Kidney (tissue), 14 donors: ENCODE data around the gene FBXO15. TPM values are rescaled to one million over a fixed set of nuclear protein-coding genes. Genes with fewer than 3 reads are reported as not detected.

Source experiments
- DNase-seq, 5 donors: peaks; one replicate each; pipeline ENCODE4 v3.0.0-alpha.2; 2013 to 2020
- FAIRE-seq: peaks from 2 replicates; lab custom pipeline; 2012; peaks lifted over from hg19 to GRCh38; lab: Jason Lieb, UNC
- H3K27ac ChIP-seq, 2 donors: one replicate each; pipeline ENCODE4 v1.7.0; 2013; ENCODE audit warnings: low read depth in 2 of 2, low read length in 2 of 2, inconsistent platforms in 1 of 2
- H3K27me3 ChIP-seq: one replicate; pipeline ENCODE4 v1.7.1; 2013; ENCODE audit warnings: low read length, inconsistent platforms; ENCODE audit not compliant: control insufficient read depth, insufficient read depth
- H3K36me3 ChIP-seq, 3 donors: one replicate each; pipeline versions ENCODE4 v1.7.0 to v1.7.1; 2013; ENCODE audit warnings: low read length in 3 of 3, control low read depth in 1 of 3, inconsistent platforms in 1 of 3; ENCODE audit not compliant: insufficient read depth in 3 of 3, control insufficient read depth in 2 of 3
- H3K4me1 ChIP-seq, 3 donors: one replicate each; pipeline versions ENCODE4 v1.7.0 to v1.7.1; 2013; ENCODE audit warnings: low read length in 3 of 3, inconsistent platforms in 1 of 3, low read depth in 1 of 3; ENCODE audit not compliant: control insufficient read depth in 2 of 3, insufficient read depth in 2 of 3
- H3K4me3 ChIP-seq, 3 donors: one replicate each; pipeline versions ENCODE4 v1.7.0 to v1.8.1; 2013; ENCODE audit warnings: low read length in 3 of 3, control low read depth in 1 of 3, inconsistent platforms in 1 of 3
- H3K9ac ChIP-seq, 3 donors: one replicate each; pipeline versions ENCODE4 v1.7.0 to v1.7.1; 2013; ENCODE audit warnings: low read length in 3 of 3, control low read depth in 1 of 3, inconsistent platforms in 1 of 3
- H3K9me3 ChIP-seq, 3 donors: one replicate each; pipeline versions ENCODE4 v1.7.0 to v1.7.1; 2013; ENCODE audit warnings: low read length in 3 of 3, control low read depth in 1 of 3, inconsistent platforms in 1 of 3; ENCODE audit not compliant: control insufficient read depth in 2 of 3, insufficient read depth in 1 of 3
- intact Hi-C: fragments of 100-400 bp; cut with DNase I; formaldehyde crosslinking; loops from one replicate; pipeline ENCODE4 v1.11.1; 2022
- polyA plus RNA-seq: library from polyadenylated mRNA; stranded (reverse); fragments of 350-450 nt; fragmentation: Illumina TruSeq; extraction: RNeasy Lipid Tissue Mini Kit (QIAGEN cat#74804); gene quantifications from one replicate; pipeline ENCODE4 v1.2.3, GENCODE V29; 2014; ENCODE audit warnings: low read depth, low replicate concordance; ENCODE audit not compliant: insufficient read depth
- total RNA-seq: library from RNA; stranded (reverse); fragmentation: NEBNext Ultra II Directional; extraction: Animal tissue kit (Norgen Biotek cat#: 25700); gene quantifications from one replicate; pipeline ENCODE4 v1.2.1, GENCODE V29; 2021
- TF ChIP-seq, protein P1 (sequence below): IDR thresholded peaks from 3 replicates; pipeline ENCODE4 v1.5.1; 2012; ENCODE audit warnings: mild to moderate bottlenecking, moderate library complexity, borderline replicate concordance; ENCODE audit not compliant: insufficient read depth; ENCODE audit errors: extremely low read depth
- donor health status: control.
- donor health status: control.
- donor health status: control.
- donor health status: control.
- donor health status: control.
- donor health status: DM: yes; HTN: yes; CAD: no.
- donor health status: Normal renal cell carcinoma (clear cell type).

FBXO15 gene
- total and polyA plus RNA-seq, 2 donors from 2014 or later: 3.5 to 9.1 TPM

DNA sequence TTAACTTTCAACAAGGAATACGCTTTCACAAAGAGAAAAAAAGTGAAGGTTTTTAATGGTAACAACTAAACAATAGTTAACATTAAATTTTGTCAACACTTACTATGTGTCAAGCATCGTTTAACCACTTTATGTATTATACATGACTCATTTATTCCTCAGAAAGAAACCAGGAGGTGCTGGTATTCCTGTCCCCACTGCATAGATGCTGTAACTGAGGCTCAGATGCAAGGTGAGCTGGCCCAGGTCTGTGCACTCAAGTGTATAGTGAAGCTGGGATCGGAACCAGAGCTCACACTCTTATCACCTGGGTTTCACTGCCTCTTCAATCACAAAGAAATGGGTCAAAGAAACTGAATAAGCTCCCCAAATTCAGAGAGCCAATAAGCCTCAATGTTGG, 16.5 kb downstream of the FBXO15 start:
- Histone ChIP-seq H3K9ac (no peak overlapping the region), H3K9me3 (no peaks in the 10 kb centered on the region), H3K4me3 (no peak overlapping the region), H3K36me3 (no peaks in the 10 kb centered on the region), H3K27ac (no peak overlapping the region), H3K27me3 (no peaks in the 10 kb centered on the region), H3K4me1 (no peaks in the 10 kb centered on the region)
- TF ChIP-seq, protein P1, sequence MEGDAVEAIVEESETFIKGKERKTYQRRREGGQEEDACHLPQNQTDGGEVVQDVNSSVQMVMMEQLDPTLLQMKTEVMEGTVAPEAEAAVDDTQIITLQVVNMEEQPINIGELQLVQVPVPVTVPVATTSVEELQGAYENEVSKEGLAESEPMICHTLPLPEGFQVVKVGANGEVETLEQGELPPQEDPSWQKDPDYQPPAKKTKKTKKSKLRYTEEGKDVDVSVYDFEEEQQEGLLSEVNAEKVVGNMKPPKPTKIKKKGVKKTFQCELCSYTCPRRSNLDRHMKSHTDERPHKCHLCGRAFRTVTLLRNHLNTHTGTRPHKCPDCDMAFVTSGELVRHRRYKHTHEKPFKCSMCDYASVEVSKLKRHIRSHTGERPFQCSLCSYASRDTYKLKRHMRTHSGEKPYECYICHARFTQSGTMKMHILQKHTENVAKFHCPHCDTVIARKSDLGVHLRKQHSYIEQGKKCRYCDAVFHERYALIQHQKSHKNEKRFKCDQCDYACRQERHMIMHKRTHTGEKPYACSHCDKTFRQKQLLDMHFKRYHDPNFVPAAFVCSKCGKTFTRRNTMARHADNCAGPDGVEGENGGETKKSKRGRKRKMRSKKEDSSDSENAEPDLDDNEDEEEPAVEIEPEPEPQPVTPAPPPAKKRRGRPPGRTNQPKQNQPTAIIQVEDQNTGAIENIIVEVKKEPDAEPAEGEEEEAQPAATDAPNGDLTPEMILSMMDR: no peak
- intact Hi-C loops: no loop called here
- FAIRE-seq: no peak
- no peak for DNase-seq

DNA sequence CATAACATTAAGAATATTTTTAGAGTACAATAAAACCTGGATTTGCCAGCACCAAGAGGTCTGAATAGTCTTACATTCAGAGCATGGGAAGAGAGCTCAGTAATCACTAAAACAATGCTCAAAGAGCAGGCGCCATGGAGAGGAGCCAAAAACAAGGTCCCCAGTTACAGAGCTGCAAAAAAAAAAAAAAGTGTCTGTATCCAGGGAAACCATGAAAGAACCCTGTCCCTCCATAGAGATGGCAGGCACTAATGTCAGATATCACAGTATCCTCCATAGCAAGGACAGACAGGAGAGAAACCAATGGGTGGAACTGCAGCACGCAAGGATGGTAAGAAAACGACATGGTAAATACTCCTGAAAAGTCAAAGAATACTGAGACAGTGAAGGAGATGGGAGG, 19.5 kb downstream of the FBXO15 start:
- no peaks in the 10 kb centered on the region for H3K36me3 ChIP-seq
- H3K4me1 ChIP-seq: no peaks in the 10 kb centered on the region
- H3K4me3 ChIP-seq: no peak overlapping the region
- DNase-seq (no peak), FAIRE-seq (no peak)
- no peak overlapping the region for H3K27ac ChIP-seq
- intact Hi-C loops: no loop called here
- H3K27me3 ChIP-seq: no peaks in the 10 kb centered on the region
- no peak overlapping the region for H3K9ac ChIP-seq
- no peaks in the 10 kb centered on the region for H3K9me3 ChIP-seq
- TF ChIP-seq, protein P1: no peak

DNA sequence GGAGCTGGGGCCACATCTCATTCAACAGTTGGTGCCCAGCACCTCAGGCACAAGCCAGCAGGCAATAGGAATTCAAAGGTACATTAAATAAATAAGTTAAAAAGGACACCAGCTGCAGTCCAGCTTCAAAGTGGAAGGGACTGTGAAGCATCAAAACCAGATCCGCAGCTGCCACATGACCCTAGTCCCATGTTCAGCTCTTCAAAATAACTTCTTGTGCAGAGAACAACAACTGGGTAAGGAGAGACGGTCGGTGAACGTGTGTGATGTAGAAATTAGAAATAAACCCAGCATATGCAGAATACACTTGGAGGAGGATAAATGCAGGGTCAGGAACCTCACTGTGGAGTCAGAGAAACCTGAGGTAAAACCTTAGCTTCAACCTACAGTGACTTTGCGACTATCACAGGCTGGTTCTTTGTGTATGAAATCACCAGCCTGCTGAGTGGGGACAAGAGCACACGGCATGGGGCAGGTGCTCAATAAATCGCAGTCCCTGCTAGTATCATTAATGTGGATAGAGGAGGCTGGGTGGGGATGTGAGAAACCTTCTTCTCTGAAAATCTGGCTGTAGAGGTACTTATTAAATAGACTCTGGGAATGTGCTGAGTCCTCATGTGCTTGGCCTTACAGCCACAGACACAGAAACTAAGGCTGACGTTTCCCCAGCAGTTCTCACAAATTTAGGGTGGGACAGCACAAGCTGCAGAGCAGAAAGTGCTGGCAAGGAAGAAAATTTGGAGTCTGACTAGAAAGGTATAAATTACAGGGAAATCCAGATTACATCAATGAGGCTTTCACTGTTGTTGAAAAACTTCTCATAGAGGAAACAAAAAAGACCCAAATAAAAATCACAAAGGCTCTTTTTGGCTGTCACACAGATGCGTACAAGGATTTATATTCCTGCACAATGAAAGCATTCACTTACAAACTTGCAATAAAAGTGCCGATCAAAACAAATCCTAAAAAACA, 20.7 kb downstream of the FBXO15 start:
- Histone ChIP-seq H3K27me3 (no peaks in the 10 kb centered on the region), H3K4me3 (no peak overlapping the region), H3K9ac (no peak overlapping the region), H3K9me3 (no peaks in the 10 kb centered on the region), H3K4me1 (no peaks in the 10 kb centered on the region), H3K36me3 (no peaks in the 10 kb centered on the region), H3K27ac (no peak overlapping the region)
- DNase-seq (peak in 1 of 5 donors; percentile 16), FAIRE-seq (no peak)
- TF ChIP-seq, protein P1: no peak
- intact Hi-C loops: no loop called here
